ENCODE measurements around the gene PRR35. TPM values are rescaled to one million over a fixed set of nuclear protein-coding genes. Genes with fewer than 3 reads are reported as not detected.

The PRR35 gene
- total and polyA plus RNA-seq, 2 experiments from 2014 or later: not detected

GRCh38 chr16:534135-534534 is 26.1 kb upstream of the PRR35 start:
- peaks cover 9% of the 10 kb centered on the region for H3F3A ChIP-seq (ENCODE audit: insufficient read depth)
- no peaks in the 10 kb centered on the region for H3K9me2 ChIP-seq (ENCODE audit: insufficient read depth)
- no peaks in the 10 kb centered on the region for H4K20me1 ChIP-seq (ENCODE audit: insufficient read depth)
- no peaks in the 10 kb centered on the region for H3K27me3 ChIP-seq (replicated peaks; ENCODE audit: insufficient read depth)
- no peak overlapping the region for H3K4me2 ChIP-seq (ENCODE audit: unreplicated experiment)
- peaks cover 16% of the 10 kb centered on the region for H3K4me1 ChIP-seq (ENCODE audit: insufficient read depth)
- H3K9ac ChIP-seq: no peak overlapping the region
- no peak for DNase-seq
- H3K4me3 ChIP-seq: no peak overlapping the region
- no peaks in the 10 kb centered on the region for H3K36me3 ChIP-seq (ENCODE audit: low read depth)
- peaks cover 100% of the 10 kb centered on the region for H3K79me2 ChIP-seq (ENCODE audit: insufficient read depth)
- TF ChIP-seq EZH2phosphoT487 (IDR thresholded peaks at IDR 0.05; ENCODE audit: insufficient read depth, low read depth) (no peak), EZH2 (IDR thresholded peaks at IDR 0.05; ENCODE audit: insufficient read depth, poor library complexity, severe bottlenecking) (no peak)
- H2AFZ ChIP-seq: no peak overlapping the region
- H3K9me3 ChIP-seq (ENCODE audit: low read depth): no peaks in the 10 kb centered on the region
- 91 to 92% methylated on average over 20 to 21 of the region's 21 CpGs for WGBS, 2 experiments (ENCODE audit: low coverage in 1 of 2, low lambda C conversion rate in 2 of 2, missing lambda C conversion rate in 2 of 2)
- no peak overlapping the region for H3K27ac ChIP-seq
- in situ Hi-C loops (cut with MboI): no loop called here

GRCh38 chr16:534856-535445 is 25.2 kb upstream of the PRR35 start:
- no peaks in the 10 kb centered on the region for H3K9me2 ChIP-seq (ENCODE audit: insufficient read depth)
- H3K27ac ChIP-seq: peak overlapping the region; percentile 75
- H3K4me1 ChIP-seq (ENCODE audit: insufficient read depth): peaks cover 8% of the 10 kb centered on the region
- no peaks in the 10 kb centered on the region for H4K20me1 ChIP-seq (ENCODE audit: insufficient read depth)
- no peaks in the 10 kb centered on the region for H3K36me3 ChIP-seq (ENCODE audit: low read depth)
- H3K4me3 ChIP-seq: no peak overlapping the region; the same call in 1 of the 2 replicates
- peak overlapping the region; percentile 59 for H3K4me2 ChIP-seq (ENCODE audit: unreplicated experiment)
- no peak overlapping the region for H2AFZ ChIP-seq
- peaks cover 100% of the 10 kb centered on the region for H3K79me2 ChIP-seq (ENCODE audit: insufficient read depth)
- DNase-seq: no peak
- peaks cover 2% of the 10 kb centered on the region; the same call in 1 of the 2 replicates for H3F3A ChIP-seq (ENCODE audit: insufficient read depth)
- H3K27me3 ChIP-seq (replicated peaks; ENCODE audit: insufficient read depth): no peaks in the 10 kb centered on the region
- 51 to 72% methylated on average over 12 to 26 of the region's 27 CpGs for WGBS, 2 experiments (ENCODE audit: low coverage in 1 of 2, low lambda C conversion rate in 2 of 2, missing lambda C conversion rate in 2 of 2)
- in situ Hi-C loops (cut with MboI): no loop called here
- no peak for TF ChIP-seq EZH2phosphoT487 (IDR thresholded peaks at IDR 0.05; ENCODE audit: insufficient read depth, low read depth)
- no peak for TF ChIP-seq EZH2 (IDR thresholded peaks at IDR 0.05; ENCODE audit: insufficient read depth, poor library complexity, severe bottlenecking)
- H3K9ac ChIP-seq: peak overlapping the region; percentile 73
- H3K9me3 ChIP-seq (ENCODE audit: low read depth): no peaks in the 10 kb centered on the region

GRCh38 chr16:535446-536405 is 24.5 kb upstream of the PRR35 start:
- Histone ChIP-seq H2AFZ (no peak overlapping the region), H3K4me3 (no peak overlapping the region; the same call in 1 of the 2 replicates), H3K27me3 (replicated peaks; ENCODE audit: insufficient read depth) (no peaks in the 10 kb centered on the region), H3K4me1 (ENCODE audit: insufficient read depth) (peaks cover 7% of the 10 kb centered on the region), H4K20me1 (ENCODE audit: insufficient read depth) (no peaks in the 10 kb centered on the region), H3K4me2 (ENCODE audit: unreplicated experiment) (peak overlapping the region; percentile 59), H3K27ac (peak overlapping the region; percentile 75), H3K9me2 (ENCODE audit: insufficient read depth) (no peaks in the 10 kb centered on the region), H3F3A (ENCODE audit: insufficient read depth) (no peaks in the 10 kb centered on the region), H3K79me2 (ENCODE audit: insufficient read depth) (peaks cover 100% of the 10 kb centered on the region), H3K36me3 (ENCODE audit: low read depth) (no peaks in the 10 kb centered on the region), H3K9ac (peak overlapping the region; percentile 73), H3K9me3 (ENCODE audit: low read depth) (no peaks in the 10 kb centered on the region)
- in situ Hi-C loops (cut with MboI): no loop called here
- WGBS, 2 experiments (ENCODE audit: low coverage in 1 of 2, low lambda C conversion rate in 2 of 2, missing lambda C conversion rate in 2 of 2): 38 to 51% methylated on average over 31 to 33 of the region's 39 CpGs
- TF ChIP-seq EZH2phosphoT487 (IDR thresholded peaks at IDR 0.05; ENCODE audit: insufficient read depth, low read depth): no peak
- TF ChIP-seq EZH2 (IDR thresholded peaks at IDR 0.05; ENCODE audit: insufficient read depth, poor library complexity, severe bottlenecking): no peak
- peak; percentile 98 for DNase-seq

- H4K20me1 ChIP-seq (ENCODE audit: insufficient read depth): no peaks in the 10 kb centered on the region
- in situ Hi-C loops (cut with MboI): no loop called here
Measured at GRCh38 chr16:536746-537145, 23.4 kb upstream of the PRR35 start.

More at GRCh38 chr16:536746-537145, 23.4 kb upstream of the PRR35 start:
- peaks cover 100% of the 10 kb centered on the region for H3K79me2 ChIP-seq (ENCODE audit: insufficient read depth)
- WGBS, 2 experiments (ENCODE audit: low coverage in 1 of 2, low lambda C conversion rate in 2 of 2, missing lambda C conversion rate in 2 of 2): 84 to 89% methylated on average over 17 of the region's 17 CpGs
- no peak overlapping the region for H3K4me2 ChIP-seq (ENCODE audit: unreplicated experiment)
- no peak overlapping the region for H2AFZ ChIP-seq
- H3K36me3 ChIP-seq (ENCODE audit: low read depth): no peaks in the 10 kb centered on the region
- H3K9me2 ChIP-seq (ENCODE audit: insufficient read depth): no peaks in the 10 kb centered on the region
- H3K27ac ChIP-seq: no peak overlapping the region
- no peak for DNase-seq
- peaks cover 7% of the 10 kb centered on the region for H3K4me1 ChIP-seq (ENCODE audit: insufficient read depth)
- no peak overlapping the region for H3K9ac ChIP-seq
- no peaks in the 10 kb centered on the region for H3K9me3 ChIP-seq (ENCODE audit: low read depth)
- H3F3A ChIP-seq (ENCODE audit: insufficient read depth): no peaks in the 10 kb centered on the region
- no peak for TF ChIP-seq EZH2 (IDR thresholded peaks at IDR 0.05; ENCODE audit: insufficient read depth, poor library complexity, severe bottlenecking)
- TF ChIP-seq EZH2phosphoT487 (IDR thresholded peaks at IDR 0.05; ENCODE audit: insufficient read depth, low read depth): no peak
- no peak overlapping the region for H3K4me3 ChIP-seq
- H3K27me3 ChIP-seq (replicated peaks; ENCODE audit: insufficient read depth): no peaks in the 10 kb centered on the region
